GM10847 (cell line): ENCODE results near the gene CAMK1.
A peak's percentile ranks its signal among the peaks of the same experiment; 100 is the strongest.

Experiments
- POLR2A ChIP-seq: IDR thresholded peaks from 2 replicates; pipeline ENCODE4 v1.6.1; 2011; ENCODE audit not compliant: insufficient read length; ENCODE audit errors: extremely low read depth

CAMK1 gene

GRCh38 chr3:9732740-9733115, 37.0 kb downstream of the CAMK1 start:
- no peak for TF ChIP-seq POLR2A

DNA sequence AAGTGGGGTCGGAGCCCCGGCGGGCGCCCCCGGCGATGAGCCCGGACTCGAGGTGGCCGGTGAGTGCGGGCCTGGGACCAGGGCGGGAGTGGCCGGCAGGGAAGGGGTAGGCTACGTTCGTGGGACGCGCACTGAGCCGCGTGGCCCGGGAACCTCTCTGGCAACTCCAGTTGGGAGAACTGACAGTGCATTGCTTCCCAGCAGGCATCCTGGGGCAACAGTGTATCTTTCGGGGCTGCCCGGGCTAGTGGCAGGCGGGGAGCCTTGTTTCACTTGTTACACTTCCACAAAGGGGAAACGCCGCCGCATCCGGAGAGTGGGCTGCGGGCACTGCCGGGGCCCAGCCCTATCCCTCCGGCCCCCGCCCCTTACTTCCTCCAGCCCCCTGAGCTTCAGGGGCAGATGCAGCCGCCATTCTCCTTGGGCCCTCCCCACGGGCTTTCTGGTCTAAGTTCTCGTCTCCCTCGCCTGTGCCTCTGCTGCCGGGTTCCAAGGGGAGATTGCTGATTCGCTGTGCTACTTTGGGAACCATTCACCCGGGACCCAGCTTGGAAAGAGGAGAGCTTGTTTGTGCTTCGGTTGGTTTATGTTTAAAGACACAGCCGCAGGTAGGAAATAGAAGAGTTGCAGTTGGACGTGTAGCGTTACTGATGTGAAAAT, 37.5 kb downstream of the CAMK1 start:
- no peak for TF ChIP-seq POLR2A

DNA sequence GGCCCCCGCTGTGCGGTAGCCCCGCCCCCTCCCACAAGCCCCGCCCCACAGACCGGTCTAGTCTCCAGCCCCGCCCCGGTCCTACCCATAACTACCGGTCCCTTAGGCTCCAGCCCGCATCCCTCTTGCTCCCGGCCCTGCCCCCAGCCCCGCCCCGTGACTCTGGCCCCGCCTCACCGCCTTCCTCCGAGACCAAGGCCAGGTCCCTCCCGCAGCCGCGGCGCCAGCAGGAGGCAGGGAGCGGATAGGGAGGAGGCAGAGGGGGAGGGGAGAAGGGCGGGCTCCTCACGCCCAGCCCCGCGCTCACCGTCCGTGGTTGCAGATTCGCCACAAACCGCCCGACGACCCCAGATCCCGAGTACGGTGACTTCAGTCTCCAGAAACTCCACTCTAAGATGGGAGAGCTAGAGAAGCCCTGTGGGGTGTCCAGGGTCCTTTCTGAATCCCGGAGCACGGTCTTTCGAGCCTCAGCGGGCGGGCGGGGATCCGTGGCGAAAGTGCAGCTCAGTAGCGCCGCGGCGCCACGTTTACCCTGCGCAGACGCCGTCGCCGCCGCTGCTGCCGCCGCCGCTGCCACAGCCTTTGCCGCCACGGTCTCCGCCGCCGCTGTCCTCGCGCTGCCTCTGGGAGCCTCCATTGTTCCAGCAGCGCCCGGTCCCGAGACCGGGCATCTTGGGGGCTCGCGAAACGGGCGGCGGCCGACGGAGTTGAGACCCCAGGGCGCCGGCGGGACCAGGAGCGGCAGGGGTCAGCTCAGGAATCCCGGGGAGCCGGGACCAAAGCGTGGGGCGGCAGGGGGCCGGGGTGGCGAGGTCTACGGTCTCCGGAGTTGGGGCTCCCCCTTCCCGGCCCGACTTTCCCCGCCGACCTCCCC, 38.3 kb downstream of the CAMK1 start, which contains the start of gene BRPF1:
Gene BRPF1, plus strand, starts transcription at position 530 of the 874 bp plus-strand sequence. CDS start 2,406 bp downstream, outside the sequence.
- TF ChIP-seq POLR2A: peak; percentile 81

DNA sequence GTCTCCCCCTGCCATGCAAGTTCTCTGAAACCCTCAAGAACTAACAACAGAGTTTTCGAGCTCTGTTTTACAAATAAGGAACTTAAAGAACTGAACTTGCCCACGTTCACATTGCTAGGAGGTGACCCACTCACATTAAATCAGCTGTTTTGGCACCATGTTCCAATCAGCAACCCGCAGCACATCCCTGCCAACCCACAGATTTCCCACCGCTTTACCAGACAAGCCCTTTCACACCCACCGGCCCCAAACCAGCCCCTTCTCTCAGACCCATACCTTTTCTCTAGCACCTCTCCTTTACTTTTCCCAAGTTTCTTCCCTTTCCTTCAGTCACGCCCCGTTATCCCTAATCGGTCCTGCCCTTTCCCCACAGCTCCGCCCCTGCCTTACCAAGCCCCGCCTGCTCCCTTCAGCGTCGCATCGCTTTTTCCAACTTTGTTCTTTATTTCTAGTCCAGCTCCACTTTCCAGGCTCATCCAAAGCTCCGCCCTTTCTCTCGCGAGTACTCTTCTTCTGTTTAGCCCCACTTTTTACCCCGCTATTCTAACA, 39.0 kb downstream of the CAMK1 start:
- TF ChIP-seq POLR2A: no peak

DNA sequence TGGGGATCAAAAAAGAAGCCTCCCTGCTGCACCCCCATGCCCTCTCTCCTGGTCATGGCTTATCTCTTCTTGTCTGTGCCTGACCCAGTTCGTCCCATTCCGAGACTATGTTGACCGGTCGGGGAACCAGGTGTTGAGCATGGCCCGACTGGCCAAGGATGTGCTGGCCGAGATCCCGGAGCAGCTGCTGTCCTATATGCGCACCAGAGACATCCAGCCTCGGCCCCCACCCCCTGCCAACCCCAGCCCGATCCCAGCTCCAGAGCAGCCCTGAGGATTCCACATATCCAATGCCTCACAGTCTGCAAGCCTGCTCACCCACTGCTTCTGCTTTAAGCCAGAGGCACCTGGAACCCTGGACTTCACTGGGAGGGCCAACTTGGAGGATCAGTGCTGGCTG, 40.3 kb downstream of the CAMK1 start:
- no peak for TF ChIP-seq POLR2A

DNA sequence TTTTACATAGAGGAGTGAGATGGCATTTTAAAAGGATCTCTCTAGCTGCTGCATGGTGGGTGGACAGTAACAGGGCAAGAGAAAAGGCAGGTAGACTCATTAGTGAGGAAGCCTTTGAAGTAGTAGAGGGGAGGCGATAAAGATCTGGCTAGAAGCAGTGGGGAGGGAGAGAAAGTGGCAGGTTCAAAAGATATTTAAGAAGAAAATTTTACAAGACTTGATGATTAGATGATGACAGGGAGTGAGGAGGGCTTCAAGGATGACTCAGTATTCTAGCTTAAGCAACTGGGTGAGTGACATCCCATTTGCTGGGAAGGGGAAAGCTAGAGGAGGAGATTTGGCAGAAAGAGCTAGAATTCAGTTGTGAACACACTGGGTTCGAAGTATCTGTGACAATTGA, 42.0 kb downstream of the CAMK1 start:
- TF ChIP-seq POLR2A: no peak

GRCh38 chr3:9727041-9727595, 42.6 kb downstream of the CAMK1 start:
- TF ChIP-seq POLR2A: no peak

GRCh38 chr3:9725775-9726515, 43.8 kb downstream of the CAMK1 start:
- no peak for TF ChIP-seq POLR2A

DNA sequence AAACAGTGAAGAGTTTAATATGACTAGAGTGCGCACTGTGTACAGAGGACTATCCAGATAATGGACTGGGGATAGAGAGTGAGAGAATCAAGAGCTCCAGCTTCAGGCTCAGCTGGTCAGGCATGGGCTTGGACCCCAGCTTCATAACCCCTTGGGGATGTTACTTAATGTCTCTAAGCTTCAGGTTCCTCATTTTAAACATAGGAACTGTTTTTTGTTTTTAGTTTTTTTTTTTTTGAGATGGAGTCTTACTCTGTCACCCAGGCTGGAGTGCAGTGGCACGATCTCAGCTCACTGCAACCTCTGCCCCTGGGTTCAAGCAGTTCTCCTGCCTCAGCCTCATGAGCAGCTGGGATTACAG, 48.1 kb downstream of the CAMK1 start:
- TF ChIP-seq POLR2A: no peak

DNA sequence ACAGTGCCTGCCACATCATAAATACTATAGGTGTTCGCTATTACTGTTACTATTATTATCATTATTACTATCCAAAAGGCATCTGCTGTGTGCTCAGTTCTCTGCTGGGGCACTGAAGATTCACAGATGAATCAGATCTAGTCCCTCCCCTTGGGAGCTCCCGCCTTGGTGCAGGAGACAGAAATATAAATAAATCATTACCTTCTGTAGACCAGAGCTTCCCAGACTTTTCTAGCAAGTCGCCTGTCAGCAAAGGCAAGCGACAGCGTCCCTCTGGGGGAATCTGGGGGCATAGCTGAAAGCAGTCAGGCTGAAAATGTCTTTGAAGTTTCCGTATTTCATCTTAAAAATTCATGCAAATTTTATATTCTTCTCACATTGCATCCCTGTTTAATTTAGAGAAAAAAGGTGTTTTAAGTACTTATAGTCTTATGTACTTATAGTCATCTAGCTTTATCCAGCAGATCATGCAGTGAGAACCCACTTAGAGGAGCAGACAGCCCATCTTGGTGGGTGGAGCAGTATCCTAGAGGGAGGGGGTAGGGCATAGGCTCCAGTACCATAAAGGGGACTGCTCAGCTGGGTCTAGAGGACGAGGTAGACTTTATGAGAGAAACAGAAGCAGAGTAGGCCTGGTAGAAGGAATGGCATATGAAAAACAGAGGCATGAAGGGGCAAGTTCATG, 48.6 kb downstream of the CAMK1 start:
- TF ChIP-seq POLR2A: no peak

DNA sequence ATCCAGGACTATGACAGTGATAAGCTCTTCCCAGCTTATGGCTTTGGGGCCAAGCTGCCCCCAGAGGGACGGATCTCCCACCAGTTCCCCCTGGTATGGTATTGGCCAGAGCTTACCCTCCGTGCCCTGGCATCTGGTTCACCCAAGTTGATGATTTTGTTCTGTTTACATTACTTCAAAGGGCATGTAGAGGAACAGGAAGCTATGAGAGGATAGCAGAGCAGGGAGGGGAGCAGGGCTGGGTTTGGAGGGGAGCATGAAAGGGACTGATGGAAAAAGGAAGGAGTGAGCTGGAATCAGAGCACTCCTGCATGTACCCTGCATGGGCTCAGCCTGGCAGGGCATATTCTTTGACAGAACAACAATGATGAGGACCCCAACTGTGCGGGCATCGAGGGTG, 51.6 kb downstream of the CAMK1 start:
- TF ChIP-seq POLR2A: no peak

- TF ChIP-seq POLR2A: no peak
Observed at GRCh38 chr3:9717563-9717962, 52.2 kb downstream of the CAMK1 start.

DNA sequence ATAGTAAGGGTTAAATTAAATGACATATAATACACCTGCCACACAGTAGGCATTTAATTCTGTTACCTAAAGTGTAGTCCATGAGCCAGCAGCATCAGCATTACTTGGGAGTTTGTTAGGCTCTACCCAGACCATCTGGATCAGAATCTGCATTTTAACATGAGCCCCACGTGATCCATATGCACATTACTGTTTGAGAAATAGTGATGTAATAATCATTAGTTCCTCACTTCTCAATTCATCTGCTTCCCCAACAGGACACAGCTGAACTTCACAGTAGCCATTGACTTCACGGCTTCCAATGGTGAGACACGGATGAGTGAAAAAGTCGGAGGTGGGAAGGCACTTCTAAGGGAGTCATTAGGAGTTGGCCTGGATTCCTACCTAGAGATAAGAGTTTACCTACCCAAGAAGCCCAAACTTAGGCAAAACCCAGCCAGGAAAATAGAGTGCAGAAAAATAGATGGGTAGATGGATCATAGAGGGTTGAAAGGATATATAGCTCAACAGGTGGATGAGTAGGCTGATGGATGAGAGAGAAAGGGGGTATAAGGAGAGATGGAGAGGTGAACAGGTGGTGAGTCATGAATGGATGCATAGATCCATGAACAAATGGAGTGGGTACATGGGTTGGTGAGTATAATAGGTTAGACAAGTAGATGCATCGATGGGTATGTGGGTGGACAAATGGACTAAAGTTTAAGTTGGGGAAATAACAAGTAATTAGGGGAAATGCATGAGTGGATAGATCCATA, 52.8 kb downstream of the CAMK1 start:
- no peak for TF ChIP-seq POLR2A

DNA sequence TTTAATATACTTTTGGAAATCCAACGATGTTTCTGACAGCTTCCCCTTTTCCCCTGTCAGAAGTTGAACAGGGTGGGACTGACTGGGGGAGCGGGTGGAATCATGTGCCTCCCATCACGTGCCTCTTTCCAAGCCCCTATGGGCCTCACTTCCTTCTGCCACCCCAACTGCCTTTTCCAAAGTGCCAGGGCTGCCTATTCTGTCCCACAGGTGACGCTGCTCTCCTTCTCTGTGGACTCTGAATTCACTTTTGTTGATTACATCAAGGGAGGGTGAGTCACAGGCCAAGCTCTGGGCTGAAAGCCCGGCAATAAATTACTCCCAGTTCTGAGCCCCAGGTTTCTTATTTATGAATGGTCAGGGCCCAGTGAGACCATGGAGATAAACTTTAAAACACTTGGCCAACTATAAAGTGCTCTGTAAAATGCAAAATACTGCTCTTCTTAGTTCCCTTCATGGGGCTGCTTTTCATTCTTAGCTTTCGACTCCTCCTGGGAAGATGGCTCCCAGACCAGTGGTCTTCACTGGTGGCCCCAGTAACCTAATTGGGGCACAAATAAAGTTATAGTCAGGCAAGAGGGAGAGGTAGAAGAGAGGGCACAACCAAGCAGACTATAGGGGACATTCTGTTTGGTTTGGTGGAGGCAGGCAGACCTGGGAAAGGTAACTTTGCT, 53.8 kb downstream of the CAMK1 start:
- TF ChIP-seq POLR2A: no peak

DNA sequence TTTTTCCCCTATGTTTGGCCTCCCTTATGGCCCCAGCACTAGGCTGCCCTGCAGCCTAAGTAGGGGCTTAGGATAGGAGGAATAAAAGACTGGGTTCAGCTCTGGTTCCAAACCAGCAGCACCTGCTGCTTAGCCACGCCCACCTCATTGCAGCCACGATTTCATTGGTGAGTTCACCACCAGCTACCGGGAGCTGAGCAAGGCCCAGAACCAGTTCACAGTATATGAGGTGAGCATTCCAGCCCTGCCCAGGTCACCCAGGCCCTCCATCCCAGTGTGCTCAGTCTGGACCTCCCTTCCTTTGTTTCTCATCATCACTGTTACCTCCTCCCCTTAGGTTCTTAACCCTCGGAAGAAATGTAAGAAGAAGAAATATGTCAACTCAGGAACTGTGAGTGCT, 54.6 kb downstream of the CAMK1 start:
- no peak for TF ChIP-seq POLR2A
